ENCODE data around the gene IP6K1.

IP6K1 gene

GRCh38 chr3:49712631-49713317 lies 73.6 kb downstream of the IP6K1 start:
- H2AK5ac ChIP-seq (ENCODE audit: low read length, severe bottlenecking): no peak overlapping the region
- H3K4me2 ChIP-seq (ENCODE audit: low read length, poor library complexity, severe bottlenecking): no peak overlapping the region
- H3K27me3 ChIP-seq (ENCODE audit: control insufficient read depth in 1 of 2, insufficient read depth in 1 of 2, low read length in 2 of 2): no peaks in the 10 kb centered on the region
- DNase-seq: no peak
- peak overlapping the region in 1 of 2 experiments; percentile 46 for H3K14ac ChIP-seq (ENCODE audit: low read length in 2 of 2)
- H4K8ac ChIP-seq (ENCODE audit: low read length): no peak overlapping the region
- peaks cover 4% of the 10 kb centered on the region for H3K4me1 ChIP-seq (ENCODE audit: control insufficient read depth, insufficient read depth, low read depth, low read length)
- no peak overlapping the region for H2BK5ac ChIP-seq (ENCODE audit: low read depth, low read length, poor library complexity, severe bottlenecking)
- H3K27ac ChIP-seq (ENCODE audit: low read length, poor library complexity, severe bottlenecking): no peak overlapping the region
- H3K18ac ChIP-seq (ENCODE audit: low read depth in 1 of 2, low read length in 2 of 2): no peak overlapping the region
- no peak overlapping the region for H3K4ac ChIP-seq (ENCODE audit: low read depth in 1 of 2, low read length in 2 of 2)
- H3K36me3 ChIP-seq (ENCODE audit: control insufficient read depth in 1 of 2, insufficient read depth in 2 of 2, low read depth in 1 of 2, low read length in 2 of 2): peaks cover 20 to 55% of the 10 kb centered on the region in 2 experiments
- no peak overlapping the region for H3K4me3 ChIP-seq (ENCODE audit: insufficient read depth in 1 of 2, low read depth in 1 of 2, low read length in 2 of 2)
- no peak overlapping the region for H2BK15ac ChIP-seq (ENCODE audit: low read depth, poor library complexity, severe bottlenecking)
- H3K9ac ChIP-seq (ENCODE audit: low read length): no peak overlapping the region
- no peaks in the 10 kb centered on the region for H3K9me3 ChIP-seq (ENCODE audit: control insufficient read depth, low read length)
- no peak overlapping the region for H2BK12ac ChIP-seq (ENCODE audit: low read length in 2 of 2)
- peak overlapping the region; percentile 11 for H4K91ac ChIP-seq (ENCODE audit: low read length)
- no peak overlapping the region for H3K23ac ChIP-seq (ENCODE audit: low read length in 2 of 2)
- no peaks in the 10 kb centered on the region for H3K79me1 ChIP-seq (replicated peaks; ENCODE audit: low read length, poor library complexity, severe bottlenecking)
- 80% methylated on average over 7 of the region's 7 CpGs for WGBS
- H2AFZ ChIP-seq (ENCODE audit: low read depth, low read length): no peak overlapping the region
- no peak overlapping the region for H2BK120ac ChIP-seq (ENCODE audit: low read depth, low read length)

DNA sequence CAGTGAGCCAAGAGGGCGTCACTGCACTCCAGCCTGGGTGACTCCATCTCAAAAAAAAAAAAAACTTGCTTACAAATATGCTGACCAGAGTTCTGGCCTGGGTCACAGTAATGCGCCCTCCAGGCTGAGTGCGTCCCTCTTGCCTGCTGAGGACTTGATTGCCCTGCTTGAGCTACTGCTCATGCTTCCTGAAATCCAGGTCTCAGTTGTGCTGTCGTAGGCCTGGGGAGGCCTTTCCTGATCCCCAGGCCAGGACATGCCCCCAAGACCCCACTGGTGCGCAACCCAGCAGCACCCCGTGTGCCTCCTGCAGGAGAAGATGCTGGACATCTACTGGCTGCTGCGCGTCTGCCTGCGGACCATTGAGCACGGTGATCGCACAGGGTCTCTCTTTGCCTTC lies 74.2 kb downstream of the IP6K1 start:
- Histone ChIP-seq H3K4me1 (ENCODE audit: control insufficient read depth, insufficient read depth, low read depth, low read length) (peaks cover 7% of the 10 kb centered on the region), H2BK12ac (ENCODE audit: low read length in 2 of 2) (no peak overlapping the region), H3K4me3 (ENCODE audit: insufficient read depth in 1 of 2, low read depth in 1 of 2, low read length in 2 of 2) (no peak overlapping the region), H4K91ac (ENCODE audit: low read length) (no peak overlapping the region), H2BK5ac (ENCODE audit: low read depth, low read length, poor library complexity, severe bottlenecking) (no peak overlapping the region), H2AK5ac (ENCODE audit: low read length, severe bottlenecking) (no peak overlapping the region), H3K9ac (ENCODE audit: low read length) (no peak overlapping the region), H3K4me2 (ENCODE audit: low read length, poor library complexity, severe bottlenecking) (no peak overlapping the region), H3K9me3 (ENCODE audit: control insufficient read depth, low read length) (no peaks in the 10 kb centered on the region), H2BK120ac (ENCODE audit: low read depth, low read length) (no peak overlapping the region), H3K79me1 (replicated peaks; ENCODE audit: low read length, poor library complexity, severe bottlenecking) (no peaks in the 10 kb centered on the region), H4K8ac (ENCODE audit: low read length) (no peak overlapping the region), H2AFZ (ENCODE audit: low read depth, low read length) (no peak overlapping the region), H3K27me3 (ENCODE audit: control insufficient read depth in 1 of 2, insufficient read depth in 1 of 2, low read length in 2 of 2) (no peaks in the 10 kb centered on the region), H3K27ac (ENCODE audit: low read length, poor library complexity, severe bottlenecking) (no peak overlapping the region), H3K4ac (ENCODE audit: low read depth in 1 of 2, low read length in 2 of 2) (no peak overlapping the region), H3K18ac (ENCODE audit: low read depth in 1 of 2, low read length in 2 of 2) (no peak overlapping the region), H3K14ac (ENCODE audit: low read length in 2 of 2) (no peak overlapping the region), H3K23ac (ENCODE audit: low read length in 2 of 2) (no peak overlapping the region), H2BK15ac (ENCODE audit: low read depth, poor library complexity, severe bottlenecking) (no peak overlapping the region), H3K36me3 (ENCODE audit: control insufficient read depth in 1 of 2, insufficient read depth in 2 of 2, low read depth in 1 of 2, low read length in 2 of 2) (peaks cover 20 to 49% of the 10 kb centered on the region in 2 experiments)
- DNase-seq: no peak
- 96% methylated on average over 11 of the region's 11 CpGs for WGBS

DNA sequence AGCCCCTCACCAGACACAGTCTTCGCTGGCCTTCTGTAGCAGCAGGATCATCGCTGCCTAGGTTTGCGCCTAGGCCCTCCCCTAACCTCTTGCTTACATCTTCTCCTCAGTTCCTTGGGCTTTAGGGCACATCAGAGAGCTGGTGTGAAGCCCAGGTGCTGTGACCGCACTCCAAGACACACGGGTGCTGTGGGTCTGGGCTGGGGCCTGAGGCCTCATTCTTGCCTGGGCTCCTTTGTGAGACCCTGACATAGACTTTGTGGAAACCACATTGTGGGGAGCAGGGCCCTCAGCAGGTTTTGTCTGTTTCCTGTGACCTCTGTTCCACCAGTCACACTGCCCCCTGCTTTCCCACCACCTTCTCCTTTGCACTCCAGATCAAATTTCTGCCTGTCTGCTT lies 74.9 kb downstream of the IP6K1 start:
- Histone ChIP-seq H4K91ac (ENCODE audit: low read length) (no peak overlapping the region), H3K23ac (ENCODE audit: low read length in 2 of 2) (no peak overlapping the region), H2BK15ac (ENCODE audit: low read depth, poor library complexity, severe bottlenecking) (no peak overlapping the region), H2AFZ (ENCODE audit: low read depth, low read length) (no peak overlapping the region), H3K4me2 (ENCODE audit: low read length, poor library complexity, severe bottlenecking) (no peak overlapping the region), H3K27ac (ENCODE audit: low read length, poor library complexity, severe bottlenecking) (no peak overlapping the region), H3K9me3 (ENCODE audit: control insufficient read depth, low read length) (no peaks in the 10 kb centered on the region), H3K27me3 (ENCODE audit: control insufficient read depth in 1 of 2, insufficient read depth in 1 of 2, low read length in 2 of 2) (no peaks in the 10 kb centered on the region), H3K4me1 (ENCODE audit: control insufficient read depth, insufficient read depth, low read depth, low read length) (peaks cover 14% of the 10 kb centered on the region), H3K9ac (ENCODE audit: low read length) (no peak overlapping the region), H2BK120ac (ENCODE audit: low read depth, low read length) (no peak overlapping the region), H3K79me1 (replicated peaks; ENCODE audit: low read length, poor library complexity, severe bottlenecking) (no peaks in the 10 kb centered on the region), H3K4ac (ENCODE audit: low read depth in 1 of 2, low read length in 2 of 2) (no peak overlapping the region), H2BK12ac (ENCODE audit: low read length in 2 of 2) (no peak overlapping the region), H3K14ac (ENCODE audit: low read length in 2 of 2) (no peak overlapping the region), H3K18ac (ENCODE audit: low read depth in 1 of 2, low read length in 2 of 2) (no peak overlapping the region), H2AK5ac (ENCODE audit: low read length, severe bottlenecking) (no peak overlapping the region), H3K4me3 (ENCODE audit: insufficient read depth in 1 of 2, low read depth in 1 of 2, low read length in 2 of 2) (no peak overlapping the region), H3K36me3 (ENCODE audit: control insufficient read depth in 1 of 2, insufficient read depth in 2 of 2, low read depth in 1 of 2, low read length in 2 of 2) (peaks cover 24 to 48% of the 10 kb centered on the region in 2 experiments), H4K8ac (ENCODE audit: low read length) (no peak overlapping the region), H2BK5ac (ENCODE audit: low read depth, low read length, poor library complexity, severe bottlenecking) (no peak overlapping the region)
- no peak for DNase-seq
- 96% methylated on average over 5 of the region's 5 CpGs for WGBS

- no peak overlapping the region for H3K4ac ChIP-seq (ENCODE audit: low read depth in 1 of 2, low read length in 2 of 2)
- H3K36me3 ChIP-seq (ENCODE audit: control insufficient read depth in 1 of 2, insufficient read depth in 2 of 2, low read depth in 1 of 2, low read length in 2 of 2): peaks cover 31 to 48% of the 10 kb centered on the region in 2 experiments
- 98% methylated on average over 5 of the region's 8 CpGs for WGBS
- no peaks in the 10 kb centered on the region for H3K27me3 ChIP-seq (ENCODE audit: control insufficient read depth in 1 of 2, insufficient read depth in 1 of 2, low read length in 2 of 2)
- no peak overlapping the region for H4K91ac ChIP-seq (ENCODE audit: low read length)
- no peak overlapping the region for H4K8ac ChIP-seq (ENCODE audit: low read length)
- no peaks in the 10 kb centered on the region for H3K79me1 ChIP-seq (replicated peaks; ENCODE audit: low read length, poor library complexity, severe bottlenecking)
- H3K4me3 ChIP-seq (ENCODE audit: insufficient read depth in 1 of 2, low read depth in 1 of 2, low read length in 2 of 2): no peak overlapping the region
- no peak overlapping the region for H2AFZ ChIP-seq (ENCODE audit: low read depth, low read length)
- no peak overlapping the region for H2BK120ac ChIP-seq (ENCODE audit: low read depth, low read length)
- DNase-seq: no peak
- no peak overlapping the region for H3K23ac ChIP-seq (ENCODE audit: low read length in 2 of 2)
- H3K9me3 ChIP-seq (ENCODE audit: control insufficient read depth, low read length): no peaks in the 10 kb centered on the region
- no peak overlapping the region for H2BK12ac ChIP-seq (ENCODE audit: low read length in 2 of 2)
- no peak overlapping the region for H3K27ac ChIP-seq (ENCODE audit: low read length, poor library complexity, severe bottlenecking)
- no peak overlapping the region for H3K14ac ChIP-seq (ENCODE audit: low read length in 2 of 2)
- no peak overlapping the region for H3K4me2 ChIP-seq (ENCODE audit: low read length, poor library complexity, severe bottlenecking)
- no peak overlapping the region for H2AK5ac ChIP-seq (ENCODE audit: low read length, severe bottlenecking)
- no peak overlapping the region for H2BK15ac ChIP-seq (ENCODE audit: low read depth, poor library complexity, severe bottlenecking)
- H3K18ac ChIP-seq (ENCODE audit: low read depth in 1 of 2, low read length in 2 of 2): no peak overlapping the region
- H2BK5ac ChIP-seq (ENCODE audit: low read depth, low read length, poor library complexity, severe bottlenecking): no peak overlapping the region
- H3K4me1 ChIP-seq (ENCODE audit: control insufficient read depth, insufficient read depth, low read depth, low read length): peaks cover 24% of the 10 kb centered on the region
- no peak overlapping the region for H3K9ac ChIP-seq (ENCODE audit: low read length)
Measured at GRCh38 chr3:49709852-49710251, 76.5 kb downstream of the IP6K1 start.

Measured in mesenchymal stem cell (in vitro differentiated cells and primary cell).